A549 (cell line): ENCODE measurements around the gene PGS1. TPM values are rescaled to one million over a fixed set of nuclear protein-coding genes. Genes with fewer than 3 reads are reported as not detected.

Experiments used
- ATAC-seq, 2 experiments: fragments of 200-7000 bp in 1 of 2; fragments of >200 bp in 1 of 2; cut with Nextera tagmentation in 1 of 2; cut with Tn5 transposase in 1 of 2; 3 replicates each; pipeline versions ENCODE4 v1.8.0 to v1.9.1; 2018 to 2020; ENCODE audit warnings: mild to moderate bottlenecking in 1 of 2, moderate library complexity in 1 of 2
- CTCF ChIA-PET: fragments of 300-600 bp; sonication (Branson Sonifier 250); formaldehyde crosslinking; extraction: SDS; loops from one replicate; lab custom pipeline; 2021; ENCODE audit warnings: antibody characterized with exemption, inconsistent platforms; lab: Yijun Ruan, JAX
- POLR2A ChIA-PET: fragments of 350-600 bp; formaldehyde crosslinking; extraction: SDS; loops from one replicate; lab custom pipeline; 2021; ENCODE audit warnings: antibody characterized with exemption, inconsistent platforms; lab: Yijun Ruan, JAX
- DNase-seq, 2 experiments: peaks; one replicate each; pipeline versions ENCODE4 v3.0.0 to v3.0.0-alpha.2; 2011 to 2016; ENCODE audit warnings: low read depth in 1 of 2, low spot score in 1 of 2
- FAIRE-seq: peaks from 2 replicates; lab custom pipeline; 2011; peaks lifted over from hg19 to GRCh38; lab: Jason Lieb, UNC
- H3K27ac ChIP-seq, 2 experiments: fragments of >200 bp; sonication (Bioruptor Twin); formaldehyde crosslinking; 3 replicates each; pipeline ENCODE4 v1.5.1; 2016 to 2017
- H3K4me1 ChIP-seq: fragments of >200 bp; sonication (Bioruptor Twin); formaldehyde crosslinking; 3 replicates; pipeline ENCODE4 v1.6.1; 2016
- H3K4me2 ChIP-seq: fragments of >200 bp; sonication (Bioruptor Twin); formaldehyde crosslinking; 3 replicates; pipeline ENCODE4 v1.6.1; 2016
- H3K4me3 ChIP-seq: fragments of >200 bp; sonication (Bioruptor Twin); formaldehyde crosslinking; 3 replicates; pipeline ENCODE4 v1.5.1; 2016
- H3K9me3 ChIP-seq: fragments of >200 bp; sonication (Bioruptor Twin); formaldehyde crosslinking; 3 replicates; pipeline ENCODE4 v1.6.1; 2016
- BCL3 ChIP-seq: fragments of >200 bp; sonication (Bioruptor Twin); formaldehyde crosslinking; IDR thresholded peaks from 3 replicates; pipeline ENCODE4 v1.6.1; 2016
- CBX8 ChIP-seq: fragments of 200-600 bp; sonication (generic); IDR thresholded peaks from 2 replicates; pipeline ENCODE4 v1.6.1; 2016
- CHD2 ChIP-seq: fragments of 150-350 bp; IDR thresholded peaks from 2 replicates; pipeline ENCODE4 v1.6.1; 2014; ENCODE audit warnings: low read length; ENCODE audit not compliant: partially characterized antibody
- CTCF ChIP-seq: fragments of >200 bp; sonication (Bioruptor Twin); formaldehyde crosslinking; IDR thresholded peaks from 3 replicates; pipeline ENCODE4 v1.5.1; 2016
- ELK1 ChIP-seq: fragments of 150-350 bp; IDR thresholded peaks from 2 replicates; pipeline ENCODE4 v1.6.1; 2014; ENCODE audit warnings: low read depth, mild to moderate bottlenecking, low read length
- EP300 ChIP-seq, 2 experiments: fragments of >200 bp; sonication (Bioruptor Twin); formaldehyde crosslinking; IDR thresholded peaks; 2 replicates in 1 of 2; 3 replicates in 1 of 2; pipeline ENCODE4 v1.6.1; 2016 to 2017
- FOSL2 ChIP-seq, 2 experiments: fragments of 450-650 bp in 1 of 2; fragments of >200 bp in 1 of 2; sonication (Bioruptor Twin) in 1 of 2; formaldehyde crosslinking; IDR thresholded peaks; 2 replicates each; pipeline versions ENCODE4 v1.5.0 to v1.6.1; 2016 to 2020; ENCODE audit warnings: mild to moderate bottlenecking in 1 of 2, moderate library complexity in 1 of 2
- HES2 ChIP-seq: fragments of >200 bp; sonication (Bioruptor Twin); formaldehyde crosslinking; IDR thresholded peaks from 2 replicates; pipeline ENCODE4 v1.6.1; 2016
- HMGXB4 ChIP-seq: fragments of 250-450 bp; sonication (Bioruptor Pico); IDR thresholded peaks from 2 replicates; pipeline ENCODE4 v1.5.0; 2021; ENCODE audit warnings: mild to moderate bottlenecking, moderate library complexity, borderline replicate concordance
- HOXA7 ChIP-seq: fragments of 250-450 bp; sonication (Bioruptor Pico); IDR thresholded peaks from 2 replicates; pipeline ENCODE4 v1.5.0; 2020; ENCODE audit warnings: mild to moderate bottlenecking, moderate library complexity
- HOXB5 ChIP-seq: fragments of 250-450 bp; sonication (Bioruptor Pico); IDR thresholded peaks from 2 replicates; pipeline ENCODE4 v1.5.0; 2020; ENCODE audit warnings: mild to moderate bottlenecking, moderate library complexity
- MYC ChIP-seq: IDR thresholded peaks from 2 replicates; pipeline ENCODE4 v1.6.1; 2012; ENCODE audit warnings: mild to moderate bottlenecking, inconsistent platforms, low read length, improper control_type of control experiment, borderline replicate concordance
- NFE2L2 ChIP-seq: fragments of 150-350 bp; conservative IDR thresholded peaks from 2 replicates; pipeline ENCODE4 v1.6.1; 2014; ENCODE audit warnings: low read length
- RCOR1 ChIP-seq: fragments of 150-350 bp; IDR thresholded peaks from 2 replicates; pipeline ENCODE4 v1.6.1; 2014; ENCODE audit warnings: antibody characterized with exemption, low read length, low read depth
- SREBF2 ChIP-seq: fragments of 450-650 bp; IDR thresholded peaks from 2 replicates; pipeline ENCODE4 v1.6.1; 2014; ENCODE audit warnings: mild to moderate bottlenecking, moderate library complexity
- ZFP36 ChIP-seq: fragments of 450-650 bp; IDR thresholded peaks from 2 replicates; pipeline ENCODE4 v1.6.1; 2014; ENCODE audit warnings: borderline replicate concordance; ENCODE audit not compliant: partially characterized antibody
- ZSCAN20 ChIP-seq: fragments of 250-450 bp; sonication (Bioruptor Pico); IDR thresholded peaks from 2 replicates; pipeline ENCODE4 v1.8.0; 2022; ENCODE audit warnings: mild to moderate bottlenecking, moderate library complexity
- WGBS: methylation state at CpG from one replicate; pipeline ENCODE4 v1.1.6; 2017; ENCODE audit errors: missing lambda C conversion rate; 5-methylcytosine and 5-hydroxymethylcytosine counted together
- polyA plus RNA-seq, 4 experiments: library from polyadenylated mRNA; depleted of rRNA in 3 of 4; stranded (reverse); fragments of >200 nt; fragmentation: RNase III in 1 of 4; extraction: RNeasy Plus Mini Kit Qiagen cat#74134 plus additional on column Dnase treatment in 1 of 4; gene quantifications; 2 replicates in 3 of 4; 3 replicates in 1 of 4; pipeline ENCODE4 v1.2.3, GENCODE V29; 2011 to 2017

Gene PGS1
- polyA plus RNA-seq, 2 of the 4 experiments (the other 2 are of a cell fraction) = 23.7 to 29.5 TPM

- no peak for TF ChIP-seq HMGXB4
- TF ChIP-seq HOXA7 = no peak
- no peak for TF ChIP-seq CTCF
- TF ChIP-seq EP300 (IDR thresholded peaks at IDR 0.05) = no peak
- TF ChIP-seq RCOR1 = no peak
- TF ChIP-seq MYC = no peak
- TF ChIP-seq ELK1 = no peak
These were observed 20.7 kb downstream of the PGS1 start (continued) for GRCh38 chr17:78399028-78399692.

- POLR2A ChIA-PET = no interaction called here
- H3K4me1 ChIP-seq = no peaks in the 10 kb centered on the region
- ATAC-seq = no peak
- no peak overlapping the region for H3K4me2 ChIP-seq
- TF ChIP-seq CHD2 = no peak
- TF ChIP-seq, all 56 proteins: peak for 0
- no peak for FAIRE-seq
- no peak for DNase-seq
- Histone ChIP-seq H3K4me3 (no peak overlapping the region), H3K9me3 (no peaks in the 10 kb centered on the region), H3K27ac (no peak overlapping the region)
- CTCF ChIA-PET = interaction anchor here (0.9 to 8.7 kb wide), 4 partner anchors 23 to 148 kb away, joined by 3 to 44 read pairs (median 6); no protein-coding TSS in a partner anchor
- 75% methylated on average over 6 of the region's 6 CpGs for WGBS
These were observed 21.3 kb downstream of the PGS1 start for GRCh38 chr17:78399693-78400144.

GRCh38 chr17:78400581-78401240 lies 22.3 kb downstream of the PGS1 start:
- FAIRE-seq = no peak
- no peak for TF ChIP-seq SREBF2
- DNase-seq = no peak
- ATAC-seq = peak in 1 of 2 experiments; percentile 25; a peak in 2 of 6 replicates
- H3K9me3 ChIP-seq = no peaks in the 10 kb centered on the region
- H3K4me1 ChIP-seq = no peaks in the 10 kb centered on the region
- POLR2A ChIA-PET = no interaction called here
- CTCF ChIA-PET = interaction anchor here (0.7 to 8.7 kb wide), 6 partner anchors 35 to 1351 kb away, joined by 3 to 44 read pairs (median 4); no protein-coding TSS in a partner anchor
- H3K27ac ChIP-seq = no peak overlapping the region
- no peak overlapping the region for H3K4me2 ChIP-seq
- H3K4me3 ChIP-seq = no peak overlapping the region
- WGBS = 89% methylated on average over 17 of the region's 17 CpGs

GRCh38 chr17:78401246-78401645 lies 22.8 kb downstream of the PGS1 start:
- DNase-seq (no peak), ATAC-seq (no peak), FAIRE-seq (no peak)
- Histone ChIP-seq H3K4me2 (no peak overlapping the region), H3K9me3 (no peaks in the 10 kb centered on the region), H3K4me3 (no peak overlapping the region), H3K4me1 (no peaks in the 10 kb centered on the region), H3K27ac (no peak overlapping the region)
- TF ChIP-seq MYC (no peak), NFE2L2 (no peak), HOXA7 (no peak), HES2 (no peak), CBX8 (no peak), ZSCAN20 (CRISPR knock-in tag) (no peak), BCL3 (no peak), ZFP36 (no peak), FOSL2 (IDR thresholded peaks at IDR 0.05) (no peak), FOSL2 (CRISPR knock-in tag; IDR thresholded peaks at IDR 0.05) (no peak), HOXB5 (no peak), CTCF (no peak)
- 74% methylated on average over 6 of the region's 6 CpGs for WGBS
- POLR2A ChIA-PET = interaction anchor here (0.6 kb wide), 1 partner anchor 64 kb away, joined by 5 read pairs; no protein-coding TSS in a partner anchor
- CTCF ChIA-PET = interaction anchor here (0.7 to 8.7 kb wide), 6 partner anchors 40 to 1351 kb away, joined by 3 to 44 read pairs (median 4); no protein-coding TSS in a partner anchor
